ENCODE measurements around the gene C1orf185.

C1orf185 gene

GRCh38 chr1:51070011-51070410, 32.0 kb upstream of the C1orf185 start:
- TF ChIP-seq CTCF (IDR thresholded peaks at IDR 0.05; ENCODE audit: insufficient read depth, low read length) (no peak), POLR2AphosphoS5 (IDR thresholded peaks at IDR 0.05; ENCODE audit: low read depth) (no peak)
- DNase-seq (ENCODE audit: low read depth in 1 of 2, low spot score in 1 of 2) = no peak
- Histone ChIP-seq H3K27me3 (ENCODE audit: insufficient read depth, poor library complexity, severe bottlenecking) (no peaks in the 10 kb centered on the region), H3K4me3 (replicated peaks; ENCODE audit: insufficient read depth, low read length) (no peak overlapping the region), H3K27ac (replicated peaks) (no peak overlapping the region)

- TF ChIP-seq CTCF (IDR thresholded peaks at IDR 0.05; ENCODE audit: insufficient read depth, low read length) (no peak), SPI1 (IDR thresholded peaks at IDR 0.05; ENCODE audit: borderline replicate concordance, low read depth) (no peak), GABPA (IDR thresholded peaks at IDR 0.05; ENCODE audit: low read depth) (no peak), POLR2AphosphoS5 (IDR thresholded peaks at IDR 0.05; ENCODE audit: low read depth) (no peak), REST (IDR thresholded peaks at IDR 0.05; ENCODE audit: insufficient replicate concordance, low read depth) (no peak)
- DNase-seq (ENCODE audit: low read depth in 1 of 2, low spot score in 1 of 2) = no peak
- no peak overlapping the region for H3K27ac ChIP-seq (replicated peaks)
- H3K4me3 ChIP-seq (replicated peaks; ENCODE audit: insufficient read depth, low read length) = no peak overlapping the region
- no peaks in the 10 kb centered on the region for H3K27me3 ChIP-seq (ENCODE audit: insufficient read depth, poor library complexity, severe bottlenecking)
Observed at GRCh38 chr1:51070640-51071039, 31.4 kb upstream of the C1orf185 start.

GRCh38 chr1:51071291-51072042, 30.6 kb upstream of the C1orf185 start:
- H3K27me3 ChIP-seq (ENCODE audit: insufficient read depth, poor library complexity, severe bottlenecking) = no peaks in the 10 kb centered on the region
- TF ChIP-seq GABPA (IDR thresholded peaks at IDR 0.05; ENCODE audit: low read depth) (no peak), CTCF (IDR thresholded peaks at IDR 0.05; ENCODE audit: insufficient read depth, low read length) (no peak), SPI1 (IDR thresholded peaks at IDR 0.05; ENCODE audit: borderline replicate concordance, low read depth) (no peak), REST (IDR thresholded peaks at IDR 0.05; ENCODE audit: insufficient replicate concordance, low read depth) (no peak), POLR2AphosphoS5 (IDR thresholded peaks at IDR 0.05; ENCODE audit: low read depth) (no peak)
- no peak overlapping the region for H3K4me3 ChIP-seq (replicated peaks; ENCODE audit: insufficient read depth, low read length)
- H3K27ac ChIP-seq (replicated peaks) = no peak overlapping the region
- DNase-seq (ENCODE audit: low read depth in 1 of 2, low spot score in 1 of 2) = no peak

- Histone ChIP-seq H3K4me3 (replicated peaks; ENCODE audit: insufficient read depth, low read length) (no peak overlapping the region), H3K27me3 (ENCODE audit: insufficient read depth, poor library complexity, severe bottlenecking) (no peaks in the 10 kb centered on the region), H3K27ac (replicated peaks) (no peak overlapping the region)
- no peak for TF ChIP-seq GABPA (IDR thresholded peaks at IDR 0.05; ENCODE audit: low read depth)
- TF ChIP-seq CTCF (IDR thresholded peaks at IDR 0.05; ENCODE audit: insufficient read depth, low read length) = no peak
- no peak for TF ChIP-seq POLR2AphosphoS5 (IDR thresholded peaks at IDR 0.05; ENCODE audit: low read depth)
- no peak for TF ChIP-seq SPI1 (IDR thresholded peaks at IDR 0.05; ENCODE audit: borderline replicate concordance, low read depth)
- no peak for TF ChIP-seq REST (IDR thresholded peaks at IDR 0.05; ENCODE audit: insufficient replicate concordance, low read depth)
- no peak for DNase-seq (ENCODE audit: low read depth in 1 of 2, low spot score in 1 of 2)
Observed at GRCh38 chr1:51072043-51072439, 30.0 kb upstream of the C1orf185 start.

All from HL-60 (cell line).